GM19463 (cell line): ENCODE data around the gene C1QC.

Source experiments
- ATAC-seq: cut with Tn5 transposase; IDR thresholded peaks from one replicate; pipeline ENCODE4 v1.9.1; 2021; ENCODE audit warnings: mild to moderate bottlenecking, moderate library complexity; ENCODE audit not compliant: unreplicated experiment

C1QC gene

GRCh38 chr1:22676916-22677583, 33.6 kb downstream of the C1QC start:
- no peak for ATAC-seq

GRCh38 chr1:22677931-22678896, 34.8 kb downstream of the C1QC start:
- ATAC-seq: no peak

- no peak for ATAC-seq
These were observed 37.3 kb downstream of the C1QC start for GRCh38 chr1:22680726-22681125.

- ATAC-seq: no peak
These were observed 38.3 kb downstream of the C1QC start for GRCh38 chr1:22681556-22682276.

GRCh38 chr1:22683547-22683946, 40.1 kb downstream of the C1QC start:
- no peak for ATAC-seq

GRCh38 chr1:22685591-22686059, 42.2 kb downstream of the C1QC start:
- ATAC-seq: no peak

GRCh38 chr1:22687191-22687590, 43.8 kb downstream of the C1QC start:
- no peak for ATAC-seq

GRCh38 chr1:22688466-22688865, 45.0 kb downstream of the C1QC start:
- ATAC-seq: no peak

- no peak for ATAC-seq
These were observed 46.1 kb downstream of the C1QC start for GRCh38 chr1:22689505-22689904.

GRCh38 chr1:22691031-22691753, 47.8 kb downstream of the C1QC start:
- ATAC-seq: no peak

GRCh38 chr1:22694172-22694571, 50.7 kb downstream of the C1QC start:
- no peak for ATAC-seq

- no peak for ATAC-seq
These were observed 53.2 kb downstream of the C1QC start for GRCh38 chr1:22696610-22697009.
